GM12878 (cell line): ENCODE measurements around the gene HMGCLL1.
A peak's percentile ranks its signal among the peaks of the same experiment; 100 is the strongest.

Experiments
- SRF ChIP-seq, 2 experiments: IDR thresholded peaks; 2 replicates each; pipeline ENCODE4 v1.6.1; 2011; ENCODE audit warnings: low read depth in 2 of 2, low read length in 2 of 2, mild to moderate bottlenecking in 1 of 2, moderate library complexity in 1 of 2
- ZSCAN29 ChIP-seq: fragments of 450-650 bp; IDR thresholded peaks from 2 replicates; pipeline ENCODE4 v1.6.1; 2017; ENCODE audit warnings: mild to moderate bottlenecking, moderate library complexity
- TF ChIP-seq, protein P1 (sequence below): IDR thresholded peaks from 2 replicates; pipeline ENCODE4 v1.6.1; 2011; ENCODE audit warnings: mild to moderate bottlenecking, low read depth, low read length, moderate library complexity; ENCODE audit not compliant: insufficient replicate concordance
- TF ChIP-seq, protein P2 (sequence below): IDR thresholded peaks from 2 replicates; pipeline ENCODE4 v1.6.1; 2011; ENCODE audit warnings: low read depth, low read length, improper control_type of control experiment, borderline replicate concordance
- TF ChIP-seq, protein P3 (sequence below), 3 experiments: IDR thresholded peaks in 2 of 3; conservative IDR thresholded peaks in 1 of 3; 2 replicates each; pipeline ENCODE4 v1.5.1; 2011; ENCODE audit warnings: low read depth in 3 of 3, low read length in 3 of 3, mild to moderate bottlenecking in 3 of 3, control low read depth in 2 of 3, moderate library complexity in 2 of 3, inconsistent platforms in 1 of 3, mixed read lengths in 1 of 3; ENCODE audit not compliant: control insufficient read depth in 2 of 3, insufficient read depth in 1 of 3; ENCODE audit errors: extremely low read depth in 1 of 3

DNA sequence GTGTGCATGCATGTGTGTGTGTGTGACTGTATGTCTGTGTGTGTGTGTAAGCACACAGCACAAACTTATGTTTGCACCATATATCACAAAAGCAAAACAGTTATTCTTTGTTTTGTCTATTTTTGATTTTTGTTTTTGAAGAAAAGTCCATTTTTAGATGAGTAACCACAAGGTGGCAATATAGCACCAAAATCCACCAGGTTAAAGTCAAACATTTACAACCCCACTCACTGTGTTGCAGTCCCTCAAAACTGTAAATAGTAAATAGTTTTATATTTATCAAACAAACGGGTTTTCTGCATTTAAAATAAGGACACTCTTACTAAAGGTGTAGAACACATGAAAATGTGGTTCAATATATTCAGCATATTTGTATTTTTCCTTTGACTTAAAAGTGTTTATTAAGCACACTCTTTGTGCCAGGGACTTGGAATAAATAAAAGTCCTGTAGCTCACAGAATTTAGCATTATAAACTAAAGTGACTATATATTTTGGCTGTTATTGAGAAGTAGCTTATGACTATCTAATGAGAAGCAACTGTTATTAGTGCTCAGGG is 133.3 kb downstream of the HMGCLL1 start:
- TF ChIP-seq SRF (IDR thresholded peaks at IDR 0.05; ENCODE audit: low read depth in 2 of 2, low read length in 2 of 2) (no peak), ZSCAN29 (no peak)
- TF ChIP-seq, protein P1, sequence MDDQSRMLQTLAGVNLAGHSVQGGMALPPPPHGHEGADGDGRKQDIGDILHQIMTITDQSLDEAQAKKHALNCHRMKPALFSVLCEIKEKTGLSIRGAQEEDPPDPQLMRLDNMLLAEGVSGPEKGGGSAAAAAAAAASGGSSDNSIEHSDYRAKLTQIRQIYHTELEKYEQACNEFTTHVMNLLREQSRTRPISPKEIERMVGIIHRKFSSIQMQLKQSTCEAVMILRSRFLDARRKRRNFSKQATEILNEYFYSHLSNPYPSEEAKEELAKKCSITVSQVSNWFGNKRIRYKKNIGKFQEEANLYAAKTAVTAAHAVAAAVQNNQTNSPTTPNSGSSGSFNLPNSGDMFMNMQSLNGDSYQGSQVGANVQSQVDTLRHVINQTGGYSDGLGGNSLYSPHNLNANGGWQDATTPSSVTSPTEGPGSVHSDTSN, result no peak
- TF ChIP-seq, protein P2, sequence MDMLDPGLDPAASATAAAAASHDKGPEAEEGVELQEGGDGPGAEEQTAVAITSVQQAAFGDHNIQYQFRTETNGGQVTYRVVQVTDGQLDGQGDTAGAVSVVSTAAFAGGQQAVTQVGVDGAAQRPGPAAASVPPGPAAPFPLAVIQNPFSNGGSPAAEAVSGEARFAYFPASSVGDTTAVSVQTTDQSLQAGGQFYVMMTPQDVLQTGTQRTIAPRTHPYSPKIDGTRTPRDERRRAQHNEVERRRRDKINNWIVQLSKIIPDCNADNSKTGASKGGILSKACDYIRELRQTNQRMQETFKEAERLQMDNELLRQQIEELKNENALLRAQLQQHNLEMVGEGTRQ, result no peak
- TF ChIP-seq, protein P3, sequence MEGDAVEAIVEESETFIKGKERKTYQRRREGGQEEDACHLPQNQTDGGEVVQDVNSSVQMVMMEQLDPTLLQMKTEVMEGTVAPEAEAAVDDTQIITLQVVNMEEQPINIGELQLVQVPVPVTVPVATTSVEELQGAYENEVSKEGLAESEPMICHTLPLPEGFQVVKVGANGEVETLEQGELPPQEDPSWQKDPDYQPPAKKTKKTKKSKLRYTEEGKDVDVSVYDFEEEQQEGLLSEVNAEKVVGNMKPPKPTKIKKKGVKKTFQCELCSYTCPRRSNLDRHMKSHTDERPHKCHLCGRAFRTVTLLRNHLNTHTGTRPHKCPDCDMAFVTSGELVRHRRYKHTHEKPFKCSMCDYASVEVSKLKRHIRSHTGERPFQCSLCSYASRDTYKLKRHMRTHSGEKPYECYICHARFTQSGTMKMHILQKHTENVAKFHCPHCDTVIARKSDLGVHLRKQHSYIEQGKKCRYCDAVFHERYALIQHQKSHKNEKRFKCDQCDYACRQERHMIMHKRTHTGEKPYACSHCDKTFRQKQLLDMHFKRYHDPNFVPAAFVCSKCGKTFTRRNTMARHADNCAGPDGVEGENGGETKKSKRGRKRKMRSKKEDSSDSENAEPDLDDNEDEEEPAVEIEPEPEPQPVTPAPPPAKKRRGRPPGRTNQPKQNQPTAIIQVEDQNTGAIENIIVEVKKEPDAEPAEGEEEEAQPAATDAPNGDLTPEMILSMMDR (IDR thresholded peaks at IDR 0.05 in 2 of 3, conservative IDR thresholded peaks at IDR 0.05 in 1 of 3; ENCODE audit: control insufficient read depth in 2 of 3, extremely low read depth in 1 of 3, insufficient read depth in 1 of 3, low read depth in 3 of 3, low read length in 3 of 3), result peak; percentile 28 to 47 (median 47); a peak in 5 of 6 replicates
